Measurements from ENCODE around the gene SLC9A9.

- no peak for TF ChIP-seq CTCF (IDR thresholded peaks at IDR 0.05)
- no peak for TF ChIP-seq POLR2A (IDR thresholded peaks at IDR 0.05)
Observed at GRCh38 chr3:143286392-143287010, 561.8 kb downstream of the SLC9A9 start.

Data from right lobe of liver (tissue), 4 donors.